ENCODE results near the gene ENTPD6.

The ENTPD6 gene

DNA sequence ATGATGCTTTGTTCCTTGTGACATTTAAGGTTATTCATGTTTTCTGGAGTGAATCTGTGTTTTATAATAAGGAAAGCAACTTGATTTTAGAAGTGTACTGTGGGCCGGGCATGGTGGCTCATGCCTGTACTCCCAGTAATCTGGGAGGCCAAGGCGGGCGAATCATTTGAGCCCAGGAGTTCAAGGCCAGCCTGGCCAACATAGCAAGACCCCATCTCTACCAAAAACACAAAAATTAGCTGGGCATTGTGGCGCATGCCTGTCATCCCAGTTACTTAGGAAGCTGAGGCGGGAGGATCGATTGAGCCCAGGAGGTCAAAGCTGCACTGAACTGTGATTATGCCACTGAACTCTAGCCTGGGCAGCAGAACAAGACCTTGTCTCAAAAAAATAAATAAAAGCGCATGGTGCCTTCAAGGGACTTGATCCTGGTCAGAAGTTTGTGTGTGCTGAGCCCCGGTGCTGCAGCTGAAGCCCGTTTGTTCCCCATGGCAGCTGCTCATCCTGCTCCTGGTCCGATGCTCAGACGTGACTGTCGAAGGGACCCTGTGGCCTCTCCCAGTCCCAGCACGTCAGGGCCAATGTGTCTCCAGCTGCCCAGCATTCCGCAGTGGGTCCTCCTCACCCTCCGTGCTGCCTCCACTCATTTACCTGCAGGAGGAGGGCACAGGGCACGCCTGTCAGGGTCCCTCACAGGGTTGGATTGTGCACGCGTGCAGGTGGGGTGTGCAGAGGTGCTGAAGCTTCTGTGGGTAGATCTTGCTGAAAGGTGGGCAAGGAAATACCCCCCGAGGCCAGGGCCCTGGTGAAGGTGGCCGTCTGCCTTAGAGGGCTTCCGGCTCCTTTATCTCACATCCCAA lies 18.3 kb downstream of the ENTPD6 start:
- H3K4me1 Mint-ChIP-seq: no peaks in the 10 kb centered on the region
- H3K27me3 Mint-ChIP-seq: no peaks in the 10 kb centered on the region
- H3K4me3 Mint-ChIP-seq: no peak overlapping the region

DNA sequence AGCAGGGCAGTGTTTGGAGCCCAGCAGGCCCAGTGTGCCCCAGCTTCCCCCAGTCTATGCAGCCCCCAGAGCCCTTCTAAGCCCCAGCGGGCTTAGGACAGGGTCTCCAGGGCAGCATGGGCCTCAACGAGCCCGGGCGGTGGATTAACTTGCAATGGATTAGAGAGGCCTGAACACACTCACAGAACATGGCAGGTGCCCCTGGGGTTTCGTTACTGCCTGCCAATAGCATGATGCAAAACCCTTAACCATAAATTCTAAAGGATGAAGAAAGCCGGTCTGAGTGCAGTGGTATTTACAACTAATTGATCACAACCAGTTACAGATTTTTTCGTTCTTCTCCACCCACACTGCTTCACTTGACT lies 18.9 kb downstream of the ENTPD6 start:
- DNase-seq: no peak
- no peak for ATAC-seq
- H3K9me3 Mint-ChIP-seq: no peaks in the 10 kb centered on the region
- no peaks in the 10 kb centered on the region for H3K4me1 Mint-ChIP-seq
- H3K27ac Mint-ChIP-seq: no peak overlapping the region
- no peak overlapping the region for H3K4me3 Mint-ChIP-seq
- no peaks in the 10 kb centered on the region for H3K27me3 Mint-ChIP-seq

More for the DNA sequence above, 18.3 kb downstream of the ENTPD6 start:
- Mint-ChIP-seq H3K27ac (no peak overlapping the region), H3K9me3 (no peaks in the 10 kb centered on the region)
- no peak for DNase-seq
- ATAC-seq: no peak

DNA sequence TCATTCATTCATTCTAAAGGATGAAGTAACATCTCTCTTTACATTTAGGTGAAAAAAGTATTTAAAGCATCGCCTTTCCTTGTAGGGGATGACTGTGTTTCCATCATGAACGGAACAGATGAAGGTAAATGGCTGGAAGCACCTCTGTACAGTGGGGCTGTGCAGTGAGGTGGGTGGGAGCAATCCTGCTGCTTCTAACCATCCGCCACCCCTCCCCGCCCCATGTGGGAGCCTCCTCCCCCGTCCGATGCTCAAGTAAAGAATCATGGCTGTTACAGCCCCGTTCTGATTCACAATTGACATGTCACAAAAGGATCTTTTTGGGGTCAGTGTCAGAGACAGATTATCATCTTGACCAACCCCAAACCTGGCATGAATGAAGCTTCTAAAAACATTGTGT lies 19.3 kb downstream of the ENTPD6 start:
- no peak for DNase-seq
- no peak for ATAC-seq
- H3K4me3 Mint-ChIP-seq: no peak overlapping the region
- H3K9me3 Mint-ChIP-seq: no peaks in the 10 kb centered on the region
- no peaks in the 10 kb centered on the region for H3K4me1 Mint-ChIP-seq
- H3K27ac Mint-ChIP-seq: no peak overlapping the region
- H3K27me3 Mint-ChIP-seq: no peaks in the 10 kb centered on the region

DNA sequence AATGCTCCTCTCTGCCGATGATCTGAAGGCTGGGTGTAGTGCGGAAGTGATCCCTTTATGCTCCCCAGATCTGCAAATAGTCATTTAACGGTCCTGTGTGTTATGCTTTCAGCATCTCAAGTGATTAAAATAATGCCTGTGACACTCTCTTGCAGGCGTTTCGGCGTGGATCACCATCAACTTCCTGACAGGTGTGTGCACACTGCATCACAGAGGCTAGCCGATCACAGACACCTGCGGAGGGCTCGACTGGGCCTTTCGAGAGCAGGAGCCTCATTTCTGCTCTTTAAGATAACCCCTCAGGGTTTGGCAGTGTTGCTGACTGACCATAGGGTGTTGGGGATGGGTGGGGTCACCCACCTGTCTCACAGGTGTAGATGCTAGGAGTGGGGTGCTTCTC lies 20.0 kb downstream of the ENTPD6 start:
- no peak overlapping the region for H3K4me3 Mint-ChIP-seq
- no peaks in the 10 kb centered on the region for H3K4me1 Mint-ChIP-seq
- H3K27me3 Mint-ChIP-seq: no peaks in the 10 kb centered on the region
- peak overlapping the region in 1 of 2 donors; percentile 79 for H3K27ac Mint-ChIP-seq
- no peak for DNase-seq
- no peaks in the 10 kb centered on the region for H3K9me3 Mint-ChIP-seq
- ATAC-seq: no peak

DNA sequence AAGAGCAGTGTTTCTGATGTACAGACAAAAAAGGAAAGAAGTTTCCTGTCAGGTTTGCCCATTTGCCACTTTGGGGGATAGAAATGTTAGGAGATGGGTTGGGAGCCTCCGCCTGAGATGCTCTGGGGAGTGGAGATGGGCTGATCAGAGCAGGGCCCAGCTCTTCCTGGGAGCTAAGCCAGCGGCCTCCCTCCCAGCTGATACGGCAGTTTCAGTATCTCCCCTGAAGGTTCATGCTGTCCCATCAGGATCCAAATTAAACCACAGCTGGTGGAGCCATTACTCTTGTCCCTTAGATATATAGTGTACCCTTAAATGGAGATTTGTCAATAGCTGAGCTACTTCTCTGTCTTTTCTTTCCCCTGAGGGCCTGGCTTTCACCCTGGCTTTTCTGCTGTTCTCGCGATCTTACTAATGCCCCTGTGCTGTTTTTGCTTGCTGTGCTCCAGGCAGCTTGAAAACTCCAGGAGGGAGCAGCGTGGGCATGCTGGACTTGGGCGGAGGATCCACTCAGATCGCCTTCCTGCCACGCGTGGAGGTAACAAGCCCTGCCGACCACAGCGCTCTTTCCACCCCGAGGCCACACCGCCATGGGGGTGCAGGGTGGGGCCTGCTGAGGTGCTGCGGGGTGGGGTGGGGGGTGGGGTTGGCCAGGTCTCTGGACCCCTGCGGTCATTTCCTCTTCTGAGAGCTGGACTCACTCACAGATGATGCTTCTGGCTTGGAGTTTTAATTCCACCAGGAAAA lies 20.9 kb downstream of the ENTPD6 start:
- no peaks in the 10 kb centered on the region for H3K27me3 Mint-ChIP-seq
- ATAC-seq (no peak), DNase-seq (no peak)
- H3K9me3 Mint-ChIP-seq: no peaks in the 10 kb centered on the region
- no peak overlapping the region for H3K27ac Mint-ChIP-seq
- H3K4me1 Mint-ChIP-seq: no peaks in the 10 kb centered on the region
- no peak overlapping the region for H3K4me3 Mint-ChIP-seq

DNA sequence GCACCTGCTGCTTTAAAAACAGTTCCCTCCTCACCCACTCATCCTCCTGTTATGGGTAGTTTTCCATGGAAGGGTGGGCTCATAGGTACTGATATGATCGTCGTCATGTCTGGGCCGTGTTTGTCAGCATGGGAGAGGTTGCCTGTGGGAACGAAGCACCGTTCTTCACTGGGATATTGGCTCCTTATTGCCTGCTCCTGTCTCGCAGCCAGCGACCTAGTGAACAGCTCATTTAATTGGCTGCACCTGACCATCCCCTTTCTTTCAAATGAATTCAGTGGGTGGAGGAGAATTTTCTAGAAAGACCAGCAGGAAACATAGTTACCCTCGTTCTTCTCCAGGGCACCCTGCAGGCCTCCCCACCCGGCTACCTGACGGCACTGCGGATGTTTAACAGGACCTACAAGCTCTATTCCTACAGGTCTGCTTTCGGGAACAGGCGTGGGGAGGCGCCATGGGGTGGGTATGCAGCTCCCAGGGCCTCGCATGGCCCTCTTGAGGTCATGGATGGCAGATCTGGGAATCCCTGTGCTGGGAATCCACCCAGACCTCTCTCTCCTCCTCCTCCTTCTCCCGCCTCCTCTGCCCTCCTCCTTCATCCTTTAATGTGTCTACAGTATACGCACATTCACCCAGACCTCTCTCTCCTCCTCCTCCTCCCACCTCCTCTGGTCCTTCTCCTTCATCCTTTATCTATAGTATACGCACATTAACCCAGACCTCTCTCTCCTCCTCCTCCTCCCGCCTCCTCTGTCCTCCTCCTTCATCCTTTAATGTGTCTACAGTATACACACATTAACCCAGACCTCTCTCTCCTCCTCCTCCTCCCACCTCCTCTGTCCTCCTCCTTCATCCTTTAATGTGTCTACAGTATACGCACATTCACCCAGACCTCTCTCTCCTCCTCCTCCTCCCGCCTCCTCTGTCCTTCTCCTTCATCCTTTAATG lies 21.9 kb downstream of the ENTPD6 start:
- ATAC-seq (no peak), DNase-seq (no peak)
- Mint-ChIP-seq H3K27ac (peak overlapping the region in 1 of 2 donors; percentile 44), H3K4me3 (no peak overlapping the region), H3K27me3 (no peaks in the 10 kb centered on the region), H3K4me1 (no peaks in the 10 kb centered on the region), H3K9me3 (no peaks in the 10 kb centered on the region)

DNA sequence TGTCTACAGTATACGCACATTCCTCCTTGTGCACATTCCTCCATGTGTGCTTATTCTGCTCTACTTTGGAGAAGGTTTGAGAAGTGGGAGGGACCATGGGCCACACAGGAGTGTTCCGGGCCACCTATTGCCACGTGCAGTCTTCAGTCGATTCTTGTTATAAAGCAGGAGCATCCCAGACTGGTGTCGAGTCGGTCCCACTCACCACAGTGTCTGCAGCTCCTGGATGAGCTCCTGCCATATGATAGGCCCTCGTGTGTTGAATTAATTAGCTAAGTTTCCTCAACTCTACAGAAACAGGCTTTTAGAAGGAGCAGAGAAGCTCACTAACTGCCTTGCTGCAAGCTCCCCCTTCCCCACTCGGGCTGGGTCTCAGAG lies 22.6 kb downstream of the ENTPD6 start:
- DNase-seq: no peak
- H3K27ac Mint-ChIP-seq: peak overlapping the region; percentile 4 to 44

DNA sequence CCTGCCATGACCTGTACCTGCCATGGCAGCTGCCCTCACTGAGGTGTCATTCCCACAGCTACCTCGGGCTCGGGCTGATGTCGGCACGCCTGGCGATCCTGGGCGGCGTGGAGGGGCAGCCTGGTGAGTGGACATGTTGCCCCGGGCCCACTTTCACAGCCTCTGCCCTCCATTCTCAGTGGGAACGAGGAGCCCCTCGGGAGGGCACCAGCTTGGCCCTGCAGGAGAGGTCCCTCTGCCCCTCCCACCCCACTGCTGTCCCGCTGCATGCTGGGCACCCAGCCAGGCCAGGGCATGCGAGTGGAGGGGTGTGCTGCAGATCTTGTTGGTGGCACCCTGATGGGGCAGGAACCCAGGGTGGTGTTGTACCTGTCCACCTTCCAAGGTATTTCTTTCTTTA lies 23.0 kb downstream of the ENTPD6 start:
- Mint-ChIP-seq H3K27ac (peak overlapping the region in 1 of 2 donors; percentile 44), H3K4me1 (peaks cover 7% of the 10 kb centered on the region), H3K4me3 (no peak overlapping the region), H3K27me3 (no peaks in the 10 kb centered on the region), H3K9me3 (no peaks in the 10 kb centered on the region)
- ATAC-seq (no peak), DNase-seq (no peak)

More for the DNA sequence above, 22.6 kb downstream of the ENTPD6 start:
- no peaks in the 10 kb centered on the region for H3K27me3 Mint-ChIP-seq
- H3K4me3 Mint-ChIP-seq: no peak overlapping the region
- H3K9me3 Mint-ChIP-seq: no peaks in the 10 kb centered on the region
- ATAC-seq: no peak
- H3K4me1 Mint-ChIP-seq: peaks cover 3% of the 10 kb centered on the region

DNA sequence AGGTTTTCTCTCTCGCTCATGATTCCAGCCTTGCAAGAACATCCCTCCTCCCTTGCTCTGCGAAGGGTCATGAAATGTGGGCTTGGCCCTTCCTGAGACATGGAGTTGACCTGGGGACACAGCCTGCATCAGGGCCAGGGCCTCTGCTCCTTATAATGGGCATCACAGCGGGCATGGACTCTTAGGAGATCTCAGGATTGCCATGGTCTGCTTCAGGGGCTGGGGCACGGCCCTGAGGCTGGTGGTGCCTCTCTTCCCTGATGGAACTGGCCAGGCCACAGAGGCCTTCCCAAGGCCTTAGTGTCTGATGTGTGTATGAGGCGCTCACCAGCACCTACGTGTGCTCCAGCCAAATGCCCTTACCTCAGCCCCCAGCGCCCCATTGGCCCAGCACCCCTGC lies 23.9 kb downstream of the ENTPD6 start:
- Mint-ChIP-seq H3K27ac (peak overlapping the region; percentile 26 to 48), H3K9me3 (no peaks in the 10 kb centered on the region), H3K4me1 (peaks cover 13% of the 10 kb centered on the region), H3K4me3 (no peak overlapping the region), H3K27me3 (no peaks in the 10 kb centered on the region)
- no peak for DNase-seq
- no peak for ATAC-seq

DNA sequence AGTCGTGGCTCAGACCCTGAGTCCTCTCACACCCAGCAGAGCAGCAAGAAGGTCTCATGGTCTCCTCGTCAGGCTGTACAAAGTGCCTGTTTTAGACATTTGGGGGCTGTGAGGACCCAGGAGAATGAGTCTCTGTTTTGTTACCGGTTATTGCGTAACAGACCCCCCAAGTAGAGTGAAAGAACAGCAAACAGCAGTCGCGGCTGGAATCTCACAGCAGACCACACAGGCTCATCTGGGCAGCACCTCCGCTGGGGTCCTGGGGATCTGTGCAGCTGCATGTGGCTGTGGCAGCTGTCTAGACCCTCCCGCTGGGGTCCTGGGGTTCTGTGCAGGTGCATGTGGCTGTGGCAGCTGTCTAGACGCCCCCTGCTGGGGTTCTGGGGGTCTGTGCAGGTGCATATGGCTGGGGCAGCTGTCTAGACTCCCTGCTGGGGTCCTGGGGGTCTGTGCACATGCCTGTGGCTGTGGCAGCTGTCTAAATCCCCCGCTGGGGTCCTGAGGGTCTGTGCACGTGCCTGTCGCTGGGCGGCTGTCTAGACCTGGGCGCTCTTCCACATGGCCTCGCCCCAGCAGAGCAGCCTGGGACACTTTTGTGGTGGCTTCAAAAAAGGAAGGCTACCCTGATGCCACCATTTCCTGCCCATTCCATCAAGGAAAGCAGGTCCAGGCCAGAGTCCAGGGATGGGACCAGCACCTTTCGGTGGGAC lies 24.7 kb downstream of the ENTPD6 start:
- Mint-ChIP-seq H3K4me1 (peaks cover 13% of the 10 kb centered on the region), H3K27me3 (no peaks in the 10 kb centered on the region), H3K27ac (peak overlapping the region in 1 of 2 donors; percentile 48), H3K9me3 (no peaks in the 10 kb centered on the region), H3K4me3 (no peak overlapping the region)
- ATAC-seq: no peak
- DNase-seq: no peak

DNA sequence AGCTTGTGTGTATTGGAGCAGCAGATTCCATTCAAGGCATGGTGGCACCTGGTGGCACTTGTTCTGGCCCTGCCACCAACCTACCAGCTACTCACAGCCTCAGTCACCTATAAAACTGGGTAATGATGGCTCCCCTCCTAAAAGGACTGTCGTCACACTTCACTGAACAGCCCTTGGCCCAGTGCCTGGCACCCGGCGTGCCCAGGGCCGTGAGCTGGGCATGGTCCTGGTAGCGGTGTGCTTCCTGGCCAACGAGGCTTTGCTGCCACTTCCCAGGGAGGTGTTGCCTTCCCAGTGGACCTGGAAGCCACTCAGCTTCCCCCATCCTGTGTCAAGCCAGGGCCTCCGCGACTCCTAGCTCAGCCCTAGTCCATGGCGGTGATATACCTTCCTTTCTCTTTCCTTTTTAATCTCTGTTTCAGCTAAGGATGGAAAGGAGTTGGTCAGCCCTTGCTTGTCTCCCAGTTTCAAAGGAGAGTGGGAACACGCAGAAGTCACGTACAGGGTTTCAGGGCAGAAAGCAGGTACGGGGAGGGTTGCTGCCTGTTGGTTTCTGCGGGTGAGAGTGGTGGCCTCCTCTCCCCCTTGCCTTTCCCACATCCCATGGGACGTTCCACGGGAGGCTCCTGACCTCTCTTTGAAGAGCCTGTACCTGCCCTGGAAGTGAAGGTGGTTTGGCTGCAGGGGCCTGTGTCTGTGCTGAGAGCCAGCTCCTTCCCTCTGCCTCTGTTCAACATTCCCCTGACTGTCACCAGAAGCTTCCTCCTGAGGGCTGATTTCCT lies 25.5 kb downstream of the ENTPD6 start:
- Mint-ChIP-seq H3K27me3 (no peaks in the 10 kb centered on the region), H3K4me1 (peaks cover 13% of the 10 kb centered on the region), H3K4me3 (no peak overlapping the region), H3K9me3 (no peaks in the 10 kb centered on the region), H3K27ac (peak overlapping the region in 1 of 2 donors; percentile 5)
- DNase-seq: no peak
- ATAC-seq: no peak

DNA sequence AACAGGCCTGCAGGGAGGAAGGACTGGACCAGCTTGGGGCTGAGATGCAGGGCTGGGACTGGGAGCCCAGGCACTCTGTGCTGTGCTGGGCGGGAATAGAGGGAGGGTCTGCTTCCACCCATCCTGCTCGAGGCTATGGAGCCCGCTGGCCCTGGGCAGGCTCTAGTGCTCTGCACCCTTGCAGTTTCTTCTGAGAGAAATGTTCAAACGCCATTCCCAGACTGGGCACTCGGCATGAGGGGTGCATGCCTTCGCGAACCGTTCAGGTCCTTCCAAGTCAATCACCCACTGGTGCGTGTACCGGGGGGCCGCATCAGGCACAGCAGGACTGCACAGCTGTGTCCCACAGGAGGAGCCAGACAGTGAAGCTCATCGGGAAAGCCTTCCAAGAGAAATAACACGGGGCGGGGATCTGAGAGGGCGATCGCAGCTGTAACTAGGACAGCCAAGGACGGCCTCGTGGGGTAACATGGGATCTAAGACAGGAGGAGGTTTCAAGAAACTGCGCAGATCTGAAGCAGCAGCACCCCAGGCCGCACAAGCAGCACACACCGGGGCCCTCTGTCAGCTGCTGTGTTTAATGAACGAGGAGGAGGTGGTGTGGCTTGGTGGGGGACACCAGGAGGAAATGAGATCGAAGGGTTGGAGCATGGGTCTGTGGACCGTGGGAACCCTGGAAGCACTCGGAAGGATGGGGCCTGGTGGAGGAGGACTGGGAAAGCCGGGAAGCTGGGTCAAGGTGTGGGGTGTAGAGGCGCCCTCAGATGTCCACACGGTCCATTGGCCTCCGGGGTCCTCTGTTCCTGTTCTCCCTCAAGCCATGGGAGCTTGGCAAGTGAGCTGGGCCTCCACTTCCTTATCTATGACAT lies 26.3 kb downstream of the ENTPD6 start:
- Mint-ChIP-seq H3K27ac (peak overlapping the region; percentile 69 to 78), H3K9me3 (no peaks in the 10 kb centered on the region)
- no peak for ATAC-seq

DNA sequence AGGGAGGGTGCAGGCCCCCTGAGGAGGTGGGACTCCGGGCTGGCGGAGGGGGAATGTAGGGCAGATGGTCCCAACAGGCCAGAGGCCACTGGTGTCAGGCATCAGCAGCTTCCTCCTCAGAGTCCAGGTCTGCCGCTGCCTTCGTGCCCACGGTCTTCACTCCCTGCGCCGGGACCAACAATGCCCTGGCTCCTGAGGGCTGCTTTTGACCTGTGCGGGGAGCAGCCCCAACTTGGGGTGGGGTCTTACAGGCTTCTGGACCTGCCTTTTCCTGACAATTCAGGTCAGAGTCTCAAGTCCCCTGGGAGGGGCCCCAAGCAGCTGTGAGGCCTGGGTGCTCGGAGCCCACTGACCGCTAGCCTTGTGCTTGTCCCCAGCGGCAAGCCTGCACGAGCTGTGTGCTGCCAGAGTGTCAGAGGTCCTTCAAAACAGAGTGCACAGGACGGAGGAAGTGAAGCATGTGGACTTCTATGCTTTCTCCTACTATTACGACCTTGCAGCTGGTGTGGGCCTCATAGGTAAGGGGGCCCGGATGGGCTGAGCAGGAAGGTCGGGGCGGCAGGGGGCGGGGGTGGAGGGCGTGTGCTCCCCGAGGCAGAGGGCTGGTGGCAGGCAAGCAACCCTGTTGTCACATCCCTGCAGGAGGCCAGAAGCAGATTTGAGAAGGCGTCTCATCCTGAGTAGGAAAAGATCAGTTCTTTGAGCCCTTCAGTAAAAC lies 27.1 kb downstream of the ENTPD6 start:
- no peaks in the 10 kb centered on the region for H3K9me3 Mint-ChIP-seq
- no peaks in the 10 kb centered on the region for H3K27me3 Mint-ChIP-seq
- no peak overlapping the region for H3K4me3 Mint-ChIP-seq
- no peak overlapping the region for H3K27ac Mint-ChIP-seq
- no peak for ATAC-seq
- H3K4me1 Mint-ChIP-seq: peaks cover 13% of the 10 kb centered on the region
- DNase-seq: no peak

More for the DNA sequence above, 26.3 kb downstream of the ENTPD6 start:
- Mint-ChIP-seq H3K4me3 (no peak overlapping the region), H3K4me1 (peaks cover 13% of the 10 kb centered on the region), H3K27me3 (no peaks in the 10 kb centered on the region)
- DNase-seq: no peak
